Trophoblast cell (in vitro differentiated cells and primary cell): ENCODE measurements around the gene FZD4. TPM values are rescaled to one million over a fixed set of nuclear protein-coding genes. Genes with fewer than 3 reads are reported as not detected.
"Not testable (repeated sequence)": the region's sequence is repeated elsewhere in the genome, so short reads cannot be mapped to it uniquely, and the experiment has no call there.

Source experiments
- DNase-seq, 2 donors: peaks; one replicate each; pipeline ENCODE4 v3.0.0-alpha.2; 2016
- H2AFZ ChIP-seq: 2 replicates; pipeline ENCODE4 v1.6.1; 2013; ENCODE audit warnings: low read length, moderate library complexity, mild to moderate bottlenecking; ENCODE audit not compliant: insufficient read depth, poor library complexity
- H2AK5ac ChIP-seq: 2 replicates; pipeline ENCODE4 v1.6.1; 2013; ENCODE audit warnings: mild to moderate bottlenecking, low read length
- H2BK120ac ChIP-seq: 2 replicates; pipeline ENCODE4 v1.6.1; 2013; ENCODE audit warnings: low read length, mild to moderate bottlenecking, moderate library complexity; ENCODE audit not compliant: insufficient read depth, poor library complexity
- H2BK12ac ChIP-seq: 2 replicates; pipeline ENCODE4 v1.6.1; 2013; ENCODE audit warnings: mild to moderate bottlenecking, low read length, moderate library complexity
- H2BK5ac ChIP-seq: 2 replicates; pipeline ENCODE4 v1.6.1; 2013; ENCODE audit warnings: low read length, low read depth, moderate library complexity, mild to moderate bottlenecking; ENCODE audit not compliant: poor library complexity
- H3K14ac ChIP-seq: 2 replicates; pipeline ENCODE4 v1.6.1; 2013; ENCODE audit warnings: mild to moderate bottlenecking, low read length
- H3K18ac ChIP-seq: 2 replicates; pipeline ENCODE4 v1.6.1; 2013; ENCODE audit warnings: mild to moderate bottlenecking, low read length
- H3K23ac ChIP-seq: 2 replicates; pipeline ENCODE4 v1.6.1; 2013; ENCODE audit warnings: low read length
- H3K27ac ChIP-seq: 2 replicates; pipeline ENCODE4 v1.5.1; 2013; ENCODE audit warnings: low read depth, mild to moderate bottlenecking, inconsistent platforms, low read length, moderate library complexity
- H3K27me3 ChIP-seq: 2 replicates; pipeline ENCODE4 v1.6.1; 2013; ENCODE audit warnings: inconsistent platforms, mild to moderate bottlenecking, low read length, moderate library complexity; ENCODE audit not compliant: insufficient read depth
- H3K36me3 ChIP-seq, 2 experiments: 1 replicate in 1 of 2; 2 replicates in 1 of 2; pipeline ENCODE4 v1.6.1; 2013; ENCODE audit warnings: low read length in 2 of 2, mild to moderate bottlenecking in 2 of 2, moderate library complexity in 1 of 2; ENCODE audit not compliant: insufficient read depth in 2 of 2, control insufficient read depth in 1 of 2
- H3K4ac ChIP-seq: 2 replicates; pipeline ENCODE4 v1.6.1; 2013; ENCODE audit warnings: low read depth, mild to moderate bottlenecking, low read length, moderate library complexity
- H3K4me1 ChIP-seq, 2 experiments: 1 replicate in 1 of 2; 2 replicates in 1 of 2; pipeline ENCODE4 v1.6.1; 2013; ENCODE audit warnings: low read length in 2 of 2, mild to moderate bottlenecking in 2 of 2, moderate library complexity in 1 of 2; ENCODE audit not compliant: insufficient read depth in 2 of 2, control insufficient read depth in 1 of 2
- H3K4me2 ChIP-seq: 2 replicates; pipeline ENCODE4 v1.6.1; 2013; ENCODE audit warnings: inconsistent platforms, mild to moderate bottlenecking, low read length, moderate library complexity
- H3K4me3 ChIP-seq: 2 replicates; pipeline ENCODE4 v1.5.1; 2013; ENCODE audit warnings: mild to moderate bottlenecking, low read depth, low read length, inconsistent platforms
- H3K79me1 ChIP-seq: one replicate; pipeline ENCODE4 v1.6.1; 2013; ENCODE audit warnings: low read length
- H3K79me2 ChIP-seq: 2 replicates; pipeline ENCODE4 v1.6.1; 2013; ENCODE audit warnings: low read length, mild to moderate bottlenecking; ENCODE audit not compliant: control insufficient read depth, insufficient read depth, poor library complexity
- H3K9ac ChIP-seq: 2 replicates; pipeline ENCODE4 v1.6.1; 2013; ENCODE audit warnings: mild to moderate bottlenecking, low read length
- H3K9me3 ChIP-seq: 2 replicates; pipeline ENCODE4 v1.6.1; 2013; ENCODE audit warnings: low read depth, mild to moderate bottlenecking, control low read depth, inconsistent platforms, low read length; ENCODE audit not compliant: insufficient read depth
- H4K12ac ChIP-seq: 2 replicates; pipeline ENCODE4 v1.6.1; 2013; ENCODE audit warnings: low read depth, mild to moderate bottlenecking, low read length, moderate library complexity
- H4K8ac ChIP-seq: 2 replicates; pipeline ENCODE4 v1.6.1; 2013; ENCODE audit warnings: low read depth, mild to moderate bottlenecking, low read length, moderate library complexity
- H4K91ac ChIP-seq: one replicate; pipeline ENCODE4 v1.6.1; 2013; ENCODE audit warnings: low read depth, mild to moderate bottlenecking, low read length, moderate library complexity
- WGBS: extraction: QIAGEN DNeasy Blood & Tissue Kit; methylation state at CpG from one replicate; pipeline ENCODE4 v1.1.7; 2013; ENCODE audit warnings: missing lambda C conversion rate; ENCODE audit not compliant: insufficient read length, insufficient coverage; ENCODE audit errors: extremely low coverage; 5-methylcytosine and 5-hydroxymethylcytosine counted together
- polyA plus RNA-seq: library from polyadenylated mRNA; stranded (reverse); fragments of 200-250 nt; gene quantifications from 2 replicates; pipeline ENCODE4 v1.2.3, GENCODE V29; 2013

The FZD4 gene
- 2.8 and 3.0 TPM in 2 replicates for polyA plus RNA-seq

DNA sequence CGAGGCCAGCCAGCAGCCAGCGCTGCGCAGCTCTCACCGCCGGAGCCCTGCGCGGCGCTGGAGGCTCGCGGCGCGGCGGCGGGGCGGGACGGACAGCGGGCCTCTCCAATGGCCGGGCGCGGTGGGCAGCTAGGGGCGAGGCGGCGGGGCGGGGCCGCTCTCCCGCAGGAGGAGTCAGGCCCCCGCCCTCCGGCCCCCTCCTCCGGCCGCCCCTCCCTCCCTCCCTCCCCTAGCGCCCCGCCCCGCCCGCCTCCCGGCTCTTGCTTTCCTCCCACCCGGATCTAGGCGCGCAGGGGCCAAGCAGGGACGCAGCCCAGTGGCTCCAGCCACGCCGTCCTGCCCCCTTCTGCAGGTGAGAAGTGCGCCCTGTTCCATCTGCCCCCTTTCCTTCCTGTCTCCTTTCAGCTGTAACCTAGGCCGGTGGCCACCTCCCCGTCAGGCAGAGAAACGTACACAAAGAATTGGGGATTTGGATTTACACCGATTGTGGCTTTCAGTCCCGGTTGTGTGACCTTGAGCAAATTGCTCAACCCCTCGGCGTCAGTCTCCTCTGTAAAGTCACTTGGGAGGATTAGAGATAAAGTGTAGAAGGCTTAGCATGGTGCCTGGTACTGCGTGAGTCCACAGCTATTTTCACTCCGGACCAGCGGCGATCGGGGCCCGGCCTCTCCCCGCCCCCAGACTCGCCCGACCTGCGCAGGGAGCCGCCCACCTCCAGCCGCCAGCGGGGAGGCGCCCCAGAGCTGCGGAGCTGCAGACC, at the start of gene FZD4:
Gene FZD4 (minus strand): TSS at position 35 of the 760 bp plus-strand sequence. CDS start 310 bp downstream, outside the sequence.
- Histone ChIP-seq H3K23ac (no peak within 1 kb of the TSS), H4K12ac (peak within 1 kb of the TSS; percentile 35), H2BK5ac (peak within 1 kb of the TSS; percentile 55), H3K27ac (peak within 1 kb of the TSS; percentile 59), H3K9me3 (no peaks in the 10 kb centered on the region), H3K27me3 (no peaks in the 10 kb centered on the region), H3K4me1 (peaks cover 8 to 9% of the 10 kb centered on the region in 2 experiments), H3K9ac (peak within 1 kb of the TSS; percentile 81), H2BK120ac (peak within 1 kb of the TSS; percentile 48), H2AK5ac (no peak within 1 kb of the TSS), H3K18ac (peak within 1 kb of the TSS; percentile 72), H4K8ac (peak within 1 kb of the TSS; percentile 70), H3K79me2 (peaks cover 4% of the 10 kb centered on the region), H3K14ac (peak within 1 kb of the TSS; percentile 74), H3K36me3 (peaks cover 3 to 10% of the 10 kb centered on the region in 2 experiments), H4K91ac (peak within 1 kb of the TSS; percentile 67), H2AFZ (peak within 1 kb of the TSS; percentile 79), H3K4me2 (peak within 1 kb of the TSS; percentile 99), H3K4ac (peak within 1 kb of the TSS; percentile 37), H3K79me1 (peaks cover 13% of the 10 kb centered on the region), H3K4me3 (peak within 1 kb of the TSS; percentile 80), H2BK12ac (peak within 1 kb of the TSS; percentile 27)
- no CpG with 5 or more reads among the region's 64 CpGs for WGBS
- peak; percentile 87 to 91 for DNase-seq

DNA sequence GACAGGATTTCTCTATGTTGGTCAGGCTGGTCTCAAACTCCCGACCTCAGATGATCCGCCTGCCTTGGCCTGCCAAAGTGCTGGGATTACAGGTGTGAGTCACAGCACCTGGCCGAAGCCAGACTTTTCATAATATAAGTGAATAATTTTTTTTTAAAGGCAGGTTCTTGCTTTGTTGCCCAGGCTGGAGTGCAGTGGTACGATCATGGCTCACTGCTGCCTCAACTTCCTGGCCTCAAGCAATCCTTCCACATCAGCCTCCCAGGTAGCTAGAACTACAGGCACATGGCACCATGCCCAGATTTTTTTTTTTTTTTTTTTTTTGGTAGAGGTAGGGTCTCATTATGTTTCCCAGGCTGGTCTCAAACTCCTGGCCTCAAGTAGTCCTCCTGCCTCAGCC, 49.1 kb upstream of the FZD4 start:
- not testable (repeated sequence) for H3K4me3 ChIP-seq, H3K9ac ChIP-seq, H3K27ac ChIP-seq, H4K12ac ChIP-seq, H3K18ac ChIP-seq, H3K27me3 ChIP-seq, H3K23ac ChIP-seq, H3K4me2 ChIP-seq, H3K36me3 ChIP-seq, H3K14ac ChIP-seq, H3K79me1 ChIP-seq, H4K91ac ChIP-seq, H2BK5ac ChIP-seq, H3K79me2 ChIP-seq, H4K8ac ChIP-seq, H2AFZ ChIP-seq, H2BK12ac ChIP-seq, H3K4ac ChIP-seq, H2BK120ac ChIP-seq, H3K9me3 ChIP-seq, H3K4me1 ChIP-seq
- DNase-seq = peak in 1 of 2 donors; percentile 11
- WGBS = no CpG with 5 or more reads among the region's 4 CpGs
- peak overlapping the region; percentile 62 for H2AK5ac ChIP-seq

DNA sequence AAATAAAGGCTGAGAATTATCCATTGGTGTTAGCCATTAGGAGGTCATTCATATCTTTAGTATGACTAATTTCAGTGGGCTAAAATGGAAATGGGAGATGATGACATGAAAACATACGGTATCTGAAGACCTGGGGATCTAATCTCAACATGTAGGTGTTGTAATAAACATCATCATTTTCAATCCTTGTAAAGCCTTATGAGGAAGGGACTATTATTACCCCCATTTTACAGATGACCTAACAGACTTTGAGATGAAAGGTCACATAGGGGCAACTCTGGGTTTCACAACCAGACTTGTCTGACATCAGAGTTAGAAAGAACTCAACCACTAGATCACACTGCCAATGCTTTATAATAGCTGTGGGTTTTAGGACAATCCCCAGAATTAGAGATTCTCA, 47.7 kb upstream of the FZD4 start:
- Histone ChIP-seq H2BK12ac (no peak overlapping the region), H4K12ac (no peak overlapping the region), H3K79me2 (no peaks in the 10 kb centered on the region), H3K9me3 (no peaks in the 10 kb centered on the region), H3K4ac (no peak overlapping the region), H3K18ac (no peak overlapping the region), H3K14ac (no peak overlapping the region), H3K4me3 (no peak overlapping the region), H3K36me3 (no peaks in the 10 kb centered on the region), H2BK120ac (no peak overlapping the region), H3K9ac (no peak overlapping the region), H3K27me3 (no peaks in the 10 kb centered on the region), H3K4me2 (no peak overlapping the region), H3K4me1 (peaks cover 7 to 12% of the 10 kb centered on the region in 2 experiments), H3K23ac (no peak overlapping the region), H3K79me1 (peaks cover 9% of the 10 kb centered on the region), H4K8ac (no peak overlapping the region), H2AK5ac (no peak overlapping the region), H2BK5ac (no peak overlapping the region), H4K91ac (no peak overlapping the region), H2AFZ (no peak overlapping the region), H3K27ac (no peak overlapping the region)
- peak; percentile 67 to 85 for DNase-seq
- WGBS = no CpG with 5 or more reads among the region's 1 CpG

DNA sequence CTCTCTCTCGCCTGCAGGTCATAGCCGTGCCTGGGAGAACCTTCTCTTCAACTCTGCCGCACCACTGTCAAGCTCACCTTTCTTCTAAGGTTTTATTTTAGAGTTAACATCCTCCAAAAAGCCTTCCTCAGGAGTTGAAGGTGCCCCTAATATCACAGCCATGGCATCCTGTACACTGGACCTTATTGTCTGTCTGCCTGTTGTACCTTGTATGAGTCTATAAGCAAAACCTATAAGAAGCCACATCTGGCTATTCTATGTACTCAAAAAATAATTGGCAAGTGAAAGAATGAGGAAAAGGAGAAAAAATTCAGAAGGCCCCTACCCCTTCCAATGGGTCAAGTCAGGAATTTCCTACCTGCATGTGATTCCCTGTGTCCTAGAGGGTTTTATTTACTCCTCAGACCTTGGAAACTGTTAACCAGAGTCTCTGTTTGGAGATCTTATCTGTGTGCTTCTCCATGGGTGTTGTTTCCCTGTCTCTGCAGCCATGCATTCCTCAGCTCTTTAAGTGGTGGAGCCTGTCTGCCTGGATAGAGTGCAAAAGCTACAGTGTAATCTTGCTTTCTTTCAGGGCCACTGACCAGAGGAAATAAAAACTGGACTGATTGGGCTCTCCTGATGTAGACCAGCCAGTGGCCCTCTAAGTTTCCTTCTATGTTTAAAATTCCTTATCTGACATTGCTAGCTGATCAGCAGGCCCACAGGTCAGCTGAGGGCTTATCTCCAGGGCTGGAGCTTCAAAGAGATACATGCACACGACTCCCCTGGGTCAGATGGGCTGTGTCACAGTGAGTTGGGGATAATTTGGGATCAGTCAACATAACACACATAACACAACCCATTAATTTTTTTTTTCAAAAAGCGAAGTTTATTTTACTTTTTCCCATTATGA, 44.9 kb upstream of the FZD4 start:
- Histone ChIP-seq H3K9ac (no peak overlapping the region), H3K27ac (peak overlapping the region; percentile 96), H2BK120ac (peak overlapping the region; percentile 46), H2BK5ac (peak overlapping the region; percentile 93), H3K4me1 (peaks cover 7 to 12% of the 10 kb centered on the region in 2 experiments), H3K9me3 (no peaks in the 10 kb centered on the region), H3K18ac (peak overlapping the region; percentile 62), H3K79me1 (peaks cover 9% of the 10 kb centered on the region), H4K8ac (peak overlapping the region; percentile 64), H4K91ac (peak overlapping the region; percentile 79), H3K23ac (no peak overlapping the region), H3K79me2 (no peaks in the 10 kb centered on the region), H3K14ac (peak overlapping the region; percentile 15), H4K12ac (no peak overlapping the region), H3K36me3 (no peaks in the 10 kb centered on the region), H2AFZ (no peak overlapping the region), H3K27me3 (no peaks in the 10 kb centered on the region), H2AK5ac (no peak overlapping the region), H3K4me3 (no peak overlapping the region), H3K4ac (no peak overlapping the region), H2BK12ac (peak overlapping the region; percentile 77), H3K4me2 (peak overlapping the region; percentile 52)
- peak; percentile 92 to 98 for DNase-seq
- 100% methylated on average over 1 of the region's 5 CpGs for WGBS
